Activated T-helper 17 cell treated with anti-CD3 and anti-CD28 coated beads, Interleukin-2, amount 50 U/mL, for 72 hours (primary cell): ENCODE data around the gene RBM19. TPM values are rescaled to one million over a fixed set of nuclear protein-coding genes. Genes with fewer than 3 reads are reported as not detected.

Experiments used
- ATAC-seq: fragments of 150-1000 bp; cut with Tn5 transposase; replicated peaks from 2 replicates; pipeline ENCODE4 v1.10.0; 2021; ENCODE audit warnings: mild to moderate bottlenecking, moderate library complexity
- H3K27ac Mint-ChIP-seq: one replicate; pipeline ENCODE4 v1.8.0; 2022; ENCODE audit warnings: mixed read lengths
- H3K27me3 Mint-ChIP-seq: one replicate; pipeline ENCODE4 v1.8.0; 2022; ENCODE audit warnings: mixed read lengths
- H3K36me3 Mint-ChIP-seq: one replicate; pipeline ENCODE4 v1.8.0; 2022; ENCODE audit warnings: low read depth, mild to moderate bottlenecking, mixed read lengths
- H3K4me1 Mint-ChIP-seq: one replicate; pipeline ENCODE4 v1.8.0; 2022; ENCODE audit warnings: mixed read lengths
- H3K4me3 Mint-ChIP-seq: one replicate; pipeline ENCODE4 v1.8.0; 2022; ENCODE audit warnings: mild to moderate bottlenecking, mixed read lengths
- H3K9me3 Mint-ChIP-seq: one replicate; pipeline ENCODE4 v1.8.0; 2022; ENCODE audit warnings: mixed read lengths
- total RNA-seq, 2 donors: library from RNA; stranded (reverse); gene quantifications; one replicate each; pipeline ENCODE4 v1.2.3, GENCODE V29; 2022

RBM19 gene
- total RNA-seq, 2 donors from 2014 or later = 66.7 to 73.3 TPM

- no peak overlapping the region for H3K4me3 Mint-ChIP-seq
- no peak overlapping the region for H3K27ac Mint-ChIP-seq
- H3K27me3 Mint-ChIP-seq = no peaks in the 10 kb centered on the region
- no peaks in the 10 kb centered on the region for H3K9me3 Mint-ChIP-seq
- H3K36me3 Mint-ChIP-seq = peaks cover 95% of the 10 kb centered on the region
- no peak for ATAC-seq
- H3K4me1 Mint-ChIP-seq = peaks cover 14% of the 10 kb centered on the region
These were observed 31.9 kb downstream of the RBM19 start for GRCh38 chr12:113934060-113934814.

GRCh38 chr12:113933201-113933786 is 32.8 kb downstream of the RBM19 start:
- Mint-ChIP-seq H3K36me3 (peaks cover 95% of the 10 kb centered on the region), H3K4me3 (no peak overlapping the region), H3K27me3 (no peaks in the 10 kb centered on the region), H3K27ac (no peak overlapping the region), H3K4me1 (peaks cover 17% of the 10 kb centered on the region), H3K9me3 (no peaks in the 10 kb centered on the region)
- no peak for ATAC-seq

- peaks cover 95% of the 10 kb centered on the region for H3K36me3 Mint-ChIP-seq
- peaks cover 17% of the 10 kb centered on the region for H3K4me1 Mint-ChIP-seq
- no peak for ATAC-seq
- H3K9me3 Mint-ChIP-seq = no peaks in the 10 kb centered on the region
- H3K4me3 Mint-ChIP-seq = no peak overlapping the region
- H3K27ac Mint-ChIP-seq = no peak overlapping the region
- H3K27me3 Mint-ChIP-seq = no peaks in the 10 kb centered on the region
These were observed 33.5 kb downstream of the RBM19 start for GRCh38 chr12:113932381-113933196.

GRCh38 chr12:113931517-113931916 is 34.6 kb downstream of the RBM19 start:
- Mint-ChIP-seq H3K4me1 (peaks cover 17% of the 10 kb centered on the region), H3K36me3 (peaks cover 95% of the 10 kb centered on the region), H3K27ac (peak overlapping the region; percentile 1), H3K9me3 (no peaks in the 10 kb centered on the region), H3K27me3 (no peaks in the 10 kb centered on the region), H3K4me3 (no peak overlapping the region)
- no peak for ATAC-seq

- peak overlapping the region; percentile 1 for H3K27ac Mint-ChIP-seq
- ATAC-seq = no peak
These were observed 35.9 kb downstream of the RBM19 start for GRCh38 chr12:113930249-113930648.

GRCh38 chr12:113929312-113929989 is 36.7 kb downstream of the RBM19 start:
- Mint-ChIP-seq H3K4me1 (peaks cover 17% of the 10 kb centered on the region), H3K27ac (peak overlapping the region; percentile 1), H3K4me3 (no peak overlapping the region), H3K27me3 (no peaks in the 10 kb centered on the region), H3K36me3 (peaks cover 95% of the 10 kb centered on the region), H3K9me3 (no peaks in the 10 kb centered on the region)
- ATAC-seq = peak; percentile 62

More at GRCh38 chr12:113930249-113930648, 35.9 kb downstream of the RBM19 start:
- Mint-ChIP-seq H3K4me3 (no peak overlapping the region), H3K27me3 (no peaks in the 10 kb centered on the region), H3K4me1 (peaks cover 17% of the 10 kb centered on the region), H3K9me3 (no peaks in the 10 kb centered on the region), H3K36me3 (peaks cover 95% of the 10 kb centered on the region)

- Mint-ChIP-seq H3K4me3 (no peak overlapping the region), H3K4me1 (peaks cover 17% of the 10 kb centered on the region), H3K36me3 (peaks cover 100% of the 10 kb centered on the region), H3K27me3 (no peaks in the 10 kb centered on the region), H3K9me3 (no peaks in the 10 kb centered on the region), H3K27ac (peak overlapping the region; percentile 56)
- no peak for ATAC-seq
These were observed 39.3 kb downstream of the RBM19 start for GRCh38 chr12:113926788-113927187.

GRCh38 chr12:113924341-113924740 is 41.8 kb downstream of the RBM19 start:
- no peaks in the 10 kb centered on the region for H3K27me3 Mint-ChIP-seq
- H3K4me1 Mint-ChIP-seq = peaks cover 4% of the 10 kb centered on the region
- H3K27ac Mint-ChIP-seq = no peak overlapping the region
- peaks cover 100% of the 10 kb centered on the region for H3K36me3 Mint-ChIP-seq
- no peak overlapping the region for H3K4me3 Mint-ChIP-seq
- no peaks in the 10 kb centered on the region for H3K9me3 Mint-ChIP-seq
- no peak for ATAC-seq

- Mint-ChIP-seq H3K27me3 (no peaks in the 10 kb centered on the region), H3K4me1 (no peaks in the 10 kb centered on the region), H3K4me3 (no peak overlapping the region), H3K36me3 (peaks cover 98% of the 10 kb centered on the region), H3K9me3 (no peaks in the 10 kb centered on the region), H3K27ac (no peak overlapping the region)
- ATAC-seq = no peak
These were observed 42.9 kb downstream of the RBM19 start for GRCh38 chr12:113923251-113923650.

- no peak overlapping the region for H3K27ac Mint-ChIP-seq
- H3K36me3 Mint-ChIP-seq = peaks cover 98% of the 10 kb centered on the region
- ATAC-seq = no peak
- H3K4me1 Mint-ChIP-seq = no peaks in the 10 kb centered on the region
- no peaks in the 10 kb centered on the region for H3K9me3 Mint-ChIP-seq
- no peak overlapping the region for H3K4me3 Mint-ChIP-seq
- H3K27me3 Mint-ChIP-seq = no peaks in the 10 kb centered on the region
These were observed 44.7 kb downstream of the RBM19 start for GRCh38 chr12:113921430-113921829.

- Mint-ChIP-seq H3K4me1 (no peaks in the 10 kb centered on the region), H3K36me3 (peaks cover 98% of the 10 kb centered on the region), H3K27ac (no peak overlapping the region), H3K9me3 (no peaks in the 10 kb centered on the region), H3K4me3 (no peak overlapping the region), H3K27me3 (no peaks in the 10 kb centered on the region)
- no peak for ATAC-seq
These were observed 46.3 kb downstream of the RBM19 start for GRCh38 chr12:113919791-113920190.

GRCh38 chr12:113918306-113918705 is 47.8 kb downstream of the RBM19 start:
- Mint-ChIP-seq H3K9me3 (no peaks in the 10 kb centered on the region), H3K4me3 (no peak overlapping the region), H3K27ac (no peak overlapping the region), H3K27me3 (no peaks in the 10 kb centered on the region), H3K36me3 (peaks cover 91% of the 10 kb centered on the region), H3K4me1 (no peaks in the 10 kb centered on the region)
- no peak for ATAC-seq

GRCh38 chr12:113917393-113917792 is 48.7 kb downstream of the RBM19 start:
- no peak overlapping the region for H3K27ac Mint-ChIP-seq
- no peaks in the 10 kb centered on the region for H3K9me3 Mint-ChIP-seq
- H3K4me3 Mint-ChIP-seq = no peak overlapping the region
- no peaks in the 10 kb centered on the region for H3K27me3 Mint-ChIP-seq
- no peaks in the 10 kb centered on the region for H3K4me1 Mint-ChIP-seq
- ATAC-seq = no peak
- peaks cover 91% of the 10 kb centered on the region for H3K36me3 Mint-ChIP-seq

GRCh38 chr12:113914806-113915205 is 51.3 kb downstream of the RBM19 start:
- no peaks in the 10 kb centered on the region for H3K27me3 Mint-ChIP-seq
- ATAC-seq = no peak
- H3K4me1 Mint-ChIP-seq = no peaks in the 10 kb centered on the region
- no peak overlapping the region for H3K27ac Mint-ChIP-seq
- no peak overlapping the region for H3K4me3 Mint-ChIP-seq
- H3K36me3 Mint-ChIP-seq = peaks cover 90% of the 10 kb centered on the region
- H3K9me3 Mint-ChIP-seq = no peaks in the 10 kb centered on the region
